ENCODE results near the gene CD99. TPM values are rescaled to one million over a fixed set of nuclear protein-coding genes. Genes with fewer than 3 reads are reported as not detected.

Gene CD99
- total RNA-seq, 2 donors from 2014 or later = 64.1 to 158 TPM

GRCh38 chrX:2689773-2690666, 1.1 kb upstream of the CD99 start:
- no peaks in the 10 kb centered on the region for H3K9me3 Mint-ChIP-seq
- ATAC-seq = no peak
- DNase-seq (ENCODE audit: low spot score in 2 of 2) = no peak
- H3K36me3 Mint-ChIP-seq = peaks cover 18 to 29% of the 10 kb centered on the region in 2 donors
- H3K27ac Mint-ChIP-seq = peak overlapping the region in 1 of 2 donors; percentile 97

- ATAC-seq = peak in 1 of 2 donors; percentile 15
- Mint-ChIP-seq H3K9me3 (peaks cover 0 to 4% of the 10 kb centered on the region in 2 donors), H3K27ac (peak overlapping the region; percentile 97 to 98), H3K36me3 (peaks cover 22 to 45% of the 10 kb centered on the region in 2 donors)
- DNase-seq (ENCODE audit: low spot score in 2 of 2) = no peak
These were observed 587 bp downstream of the CD99 start for GRCh38 chrX:2691543-2692220.

GRCh38 chrX:2692221-2693112, 1.4 kb downstream of the CD99 start:
- Mint-ChIP-seq H3K36me3 (peaks cover 24 to 50% of the 10 kb centered on the region in 2 donors), H3K9me3 (peaks cover 0 to 5% of the 10 kb centered on the region in 2 donors), H3K27ac (peak overlapping the region; percentile 97 to 98)
- ATAC-seq (no peak), DNase-seq (ENCODE audit: low spot score in 2 of 2) (no peak)

- ATAC-seq (no peak), DNase-seq (ENCODE audit: low spot score in 2 of 2) (no peak)
- H3K9me3 Mint-ChIP-seq = peaks cover 0 to 5% of the 10 kb centered on the region in 2 donors
- H3K36me3 Mint-ChIP-seq = peaks cover 24 to 59% of the 10 kb centered on the region in 2 donors
- peak overlapping the region; percentile 97 to 98 for H3K27ac Mint-ChIP-seq
These were observed 2.3 kb downstream of the CD99 start for GRCh38 chrX:2693113-2694002.

- no peak for ATAC-seq
- no peak for DNase-seq (ENCODE audit: low spot score in 2 of 2)
- H3K36me3 Mint-ChIP-seq = peaks cover 26 to 74% of the 10 kb centered on the region in 2 donors
- H3K9me3 Mint-ChIP-seq = peaks cover 0 to 5% of the 10 kb centered on the region in 2 donors
- H3K27ac Mint-ChIP-seq = peak overlapping the region; percentile 86 to 97
These were observed 3.8 kb downstream of the CD99 start for GRCh38 chrX:2694914-2695267.

GRCh38 chrX:2696698-2697215, 5.7 kb downstream of the CD99 start:
- Mint-ChIP-seq H3K36me3 (peaks cover 36 to 91% of the 10 kb centered on the region in 2 donors), H3K9me3 (peaks cover 13% of the 10 kb centered on the region in 2 donors), H3K27ac (peak overlapping the region; percentile 97)
- ATAC-seq (peak; percentile 90 to 92), DNase-seq (ENCODE audit: low spot score in 2 of 2) (no peak)

GRCh38 chrX:2697306-2697705, 6.2 kb downstream of the CD99 start:
- no peak for DNase-seq (ENCODE audit: low spot score in 2 of 2)
- Mint-ChIP-seq H3K27ac (peak overlapping the region; percentile 97), H3K36me3 (peaks cover 31 to 87% of the 10 kb centered on the region in 2 donors), H3K9me3 (peaks cover 13% of the 10 kb centered on the region in 2 donors)
- ATAC-seq = no peak

- Mint-ChIP-seq H3K36me3 (peaks cover 26 to 82% of the 10 kb centered on the region in 2 donors), H3K9me3 (peaks cover 13% of the 10 kb centered on the region in 2 donors), H3K27ac (peak overlapping the region; percentile 75 to 97)
- DNase-seq (ENCODE audit: low spot score in 2 of 2) (no peak), ATAC-seq (no peak)
These were observed 6.7 kb downstream of the CD99 start for GRCh38 chrX:2697741-2698299.

GRCh38 chrX:2698604-2699003, 7.5 kb downstream of the CD99 start:
- DNase-seq (ENCODE audit: low spot score in 2 of 2) = no peak
- H3K9me3 Mint-ChIP-seq = peaks cover 13% of the 10 kb centered on the region in 2 donors
- ATAC-seq = no peak
- H3K27ac Mint-ChIP-seq = peak overlapping the region; percentile 75 to 97
- H3K36me3 Mint-ChIP-seq = peaks cover 25 to 79% of the 10 kb centered on the region in 2 donors

GRCh38 chrX:2699959-2700358, 8.9 kb downstream of the CD99 start:
- Mint-ChIP-seq H3K36me3 (peaks cover 18 to 84% of the 10 kb centered on the region in 2 donors), H3K27ac (no peak overlapping the region), H3K9me3 (peaks cover 13% of the 10 kb centered on the region in 2 donors)
- ATAC-seq (no peak), DNase-seq (ENCODE audit: low spot score in 2 of 2) (no peak)

- peak overlapping the region in 1 of 2 donors; percentile 66 for H3K27ac Mint-ChIP-seq
- peaks cover 18 to 85% of the 10 kb centered on the region in 2 donors for H3K36me3 Mint-ChIP-seq
These were observed 9.6 kb downstream of the CD99 start for GRCh38 chrX:2700405-2701320.

GRCh38 chrX:2701600-2701999, 10.5 kb downstream of the CD99 start:
- H3K36me3 Mint-ChIP-seq = peaks cover 14 to 76% of the 10 kb centered on the region in 2 donors
- DNase-seq (ENCODE audit: low spot score in 2 of 2) (no peak), ATAC-seq (no peak)
- H3K27ac Mint-ChIP-seq = peak overlapping the region in 1 of 2 donors; percentile 77
- peaks cover 10 to 13% of the 10 kb centered on the region in 2 donors for H3K9me3 Mint-ChIP-seq

More at GRCh38 chrX:2700405-2701320, 9.6 kb downstream of the CD99 start:
- peaks cover 13% of the 10 kb centered on the region in 2 donors for H3K9me3 Mint-ChIP-seq
- ATAC-seq (no peak), DNase-seq (ENCODE audit: low spot score in 2 of 2) (no peak)

GRCh38 chrX:2703991-2704369, 12.9 kb downstream of the CD99 start:
- Mint-ChIP-seq H3K36me3 (peaks cover 11 to 72% of the 10 kb centered on the region in 2 donors), H3K27ac (peak overlapping the region; percentile 86 to 88), H3K9me3 (peaks cover 8 to 13% of the 10 kb centered on the region in 2 donors)
- ATAC-seq (no peak), DNase-seq (ENCODE audit: low spot score in 2 of 2) (no peak)
